CD4-positive, alpha-beta T cell treated with Interleukin-4 for 4 hours (primary cell): Measurements from ENCODE around the gene DCAF8.
A peak's percentile ranks its signal among the peaks of the same experiment; 100 is the strongest.

Experiments used
- DNase-seq: peaks from one replicate; pipeline ENCODE4 v3.0.0-alpha.2; 2020

The DCAF8 gene

DNA sequence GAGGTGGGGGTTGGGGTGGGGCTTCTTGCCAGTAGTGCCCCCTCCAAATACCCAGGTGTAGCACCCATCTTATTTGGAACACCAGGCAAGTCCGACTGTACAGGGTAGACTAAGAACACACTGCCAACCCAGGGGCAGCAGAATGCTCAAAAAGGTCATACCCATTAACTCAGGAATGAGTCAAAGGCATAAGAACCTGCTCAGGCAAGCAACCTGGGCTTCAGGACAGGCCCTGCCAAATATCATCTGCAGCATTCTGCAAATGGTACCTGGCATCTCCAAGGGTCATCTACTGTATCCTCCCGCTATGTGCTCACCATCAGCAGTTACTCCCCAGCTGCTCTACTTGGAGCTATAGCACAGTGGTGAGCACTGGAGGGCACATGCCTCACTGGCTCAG is 37.7 kb downstream of the DCAF8 start:
- no peak for DNase-seq

- DNase-seq = no peak
Measured at GRCh38 chr1:160222546-160222945, 39.8 kb downstream of the DCAF8 start.

DNA sequence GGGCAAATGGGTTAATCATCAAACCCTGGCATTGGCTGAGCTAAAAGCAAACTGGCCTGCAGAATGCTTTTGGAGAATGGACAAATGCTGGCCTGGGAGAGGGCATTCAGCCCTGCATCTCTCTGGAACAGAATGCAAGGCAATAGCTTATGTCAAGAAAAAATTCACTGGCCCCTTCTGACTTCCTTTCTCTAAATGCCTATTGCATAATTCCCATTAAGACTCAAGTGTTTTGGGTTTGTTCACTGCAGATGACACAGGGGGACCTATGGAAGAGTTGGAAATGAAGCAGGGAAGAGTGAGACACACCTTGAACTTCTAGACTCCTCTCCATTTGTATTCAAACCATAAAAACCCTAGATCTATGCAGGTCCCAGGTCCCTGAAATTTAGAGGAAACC is 41.3 kb downstream of the DCAF8 start:
- DNase-seq = no peak

DNA sequence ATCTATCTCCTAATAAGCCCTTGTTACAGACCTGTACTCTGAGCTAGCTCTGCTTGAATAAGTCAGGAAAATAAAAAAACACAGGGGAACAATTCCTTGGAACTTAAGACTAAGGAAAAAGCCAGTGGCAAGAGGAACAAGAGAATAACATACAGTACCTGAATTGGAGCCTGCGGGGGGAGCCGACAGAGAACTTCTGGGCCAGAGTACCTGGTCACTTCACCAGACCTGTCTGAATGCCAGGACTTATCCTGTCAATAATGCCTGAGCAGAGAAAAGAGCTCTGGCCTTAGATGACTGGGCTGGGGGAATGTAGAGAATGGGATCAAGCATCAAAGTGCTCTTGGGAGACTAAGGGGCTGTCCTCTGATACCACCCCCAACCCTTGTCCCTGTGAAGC is 42.0 kb downstream of the DCAF8 start:
- no peak for DNase-seq

DNA sequence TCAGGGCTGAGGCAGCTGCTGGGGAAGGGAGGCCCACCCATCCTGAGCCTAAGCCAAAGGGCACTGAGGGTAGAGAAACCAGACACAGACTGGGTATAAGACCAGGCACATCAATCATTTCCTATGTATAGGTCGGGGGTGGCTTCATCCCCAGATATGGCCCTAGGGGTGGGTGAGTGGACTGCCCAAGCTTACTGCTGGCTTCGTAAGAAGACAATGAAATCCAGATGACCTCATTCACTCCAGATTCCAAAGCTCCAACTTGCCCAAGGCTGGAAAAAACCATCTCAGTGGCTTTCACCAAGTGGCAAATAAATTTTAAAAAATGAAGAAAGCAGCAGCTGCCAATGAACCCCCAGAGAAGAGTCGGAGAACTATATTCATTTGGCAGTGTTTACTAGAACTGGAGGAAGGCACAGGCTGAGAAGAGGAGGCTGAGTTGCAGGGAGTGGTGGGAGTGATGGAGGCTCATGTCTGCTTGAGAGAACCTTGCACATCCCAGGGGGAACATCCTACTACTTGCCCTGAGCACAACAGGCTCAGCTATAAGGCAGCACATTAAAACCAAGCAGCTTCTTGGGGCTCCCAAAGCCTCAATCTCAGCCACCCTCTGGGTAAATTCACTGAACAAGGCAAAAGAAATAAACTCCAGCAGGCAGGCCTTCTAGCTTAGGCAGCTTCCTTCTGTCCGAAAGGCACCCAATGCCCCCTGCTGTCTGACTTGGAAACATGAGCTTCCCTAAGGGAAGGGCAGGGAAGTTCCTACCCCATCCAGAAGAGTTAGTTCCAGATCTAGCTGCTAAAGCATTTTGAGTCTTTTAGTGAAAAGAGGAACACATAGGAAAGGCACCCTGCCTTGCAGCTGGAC is 43.1 kb downstream of the DCAF8 start:
- DNase-seq = no peak

DNA sequence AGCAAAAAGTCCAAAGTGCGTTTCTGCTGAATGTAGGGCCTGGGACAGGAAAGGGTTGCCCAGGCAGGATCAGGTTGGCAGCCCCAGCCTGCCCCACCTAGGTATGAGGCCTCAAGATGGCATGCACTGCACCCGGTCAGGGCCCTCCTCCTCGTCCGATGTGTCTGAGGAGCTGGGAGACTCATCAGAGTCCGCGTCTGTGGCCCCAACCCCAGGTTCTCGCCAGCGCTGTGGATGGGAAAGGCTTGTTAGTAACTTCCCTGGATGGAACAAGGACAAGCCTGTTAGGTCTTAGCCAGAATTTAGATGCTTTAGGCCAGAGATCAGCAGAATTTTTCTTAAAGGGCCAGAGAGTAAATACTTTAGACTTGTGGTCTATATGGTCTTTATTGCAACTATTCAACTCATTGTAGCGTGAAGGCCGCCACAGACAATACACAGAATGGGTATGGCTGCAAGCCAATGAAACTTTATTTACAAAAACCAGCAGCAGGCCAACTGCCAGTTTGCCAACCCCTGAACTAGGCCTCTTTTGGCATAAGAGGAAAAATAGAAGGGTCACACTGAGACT is 44.8 kb downstream of the DCAF8 start:
- DNase-seq = no peak

DNA sequence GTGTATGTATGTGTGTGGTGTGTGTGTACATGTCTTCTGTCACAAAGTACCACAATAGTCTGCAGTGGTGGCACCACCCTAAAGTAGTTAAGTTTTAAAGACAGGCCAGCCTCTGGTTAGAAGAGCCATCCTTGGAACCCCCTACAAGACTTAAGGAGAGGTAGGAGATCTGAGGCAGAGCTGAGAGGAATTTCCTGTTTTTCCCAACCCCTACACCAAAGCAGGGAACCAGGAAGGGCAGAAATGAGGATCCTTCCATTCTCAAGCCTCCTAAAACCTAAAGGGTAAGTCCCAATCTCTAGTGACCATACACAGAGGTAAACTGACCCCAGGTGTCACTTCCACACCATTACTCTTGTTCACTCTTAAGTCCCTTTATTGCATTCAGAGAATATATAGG is 46.0 kb downstream of the DCAF8 start:
- DNase-seq = no peak

DNA sequence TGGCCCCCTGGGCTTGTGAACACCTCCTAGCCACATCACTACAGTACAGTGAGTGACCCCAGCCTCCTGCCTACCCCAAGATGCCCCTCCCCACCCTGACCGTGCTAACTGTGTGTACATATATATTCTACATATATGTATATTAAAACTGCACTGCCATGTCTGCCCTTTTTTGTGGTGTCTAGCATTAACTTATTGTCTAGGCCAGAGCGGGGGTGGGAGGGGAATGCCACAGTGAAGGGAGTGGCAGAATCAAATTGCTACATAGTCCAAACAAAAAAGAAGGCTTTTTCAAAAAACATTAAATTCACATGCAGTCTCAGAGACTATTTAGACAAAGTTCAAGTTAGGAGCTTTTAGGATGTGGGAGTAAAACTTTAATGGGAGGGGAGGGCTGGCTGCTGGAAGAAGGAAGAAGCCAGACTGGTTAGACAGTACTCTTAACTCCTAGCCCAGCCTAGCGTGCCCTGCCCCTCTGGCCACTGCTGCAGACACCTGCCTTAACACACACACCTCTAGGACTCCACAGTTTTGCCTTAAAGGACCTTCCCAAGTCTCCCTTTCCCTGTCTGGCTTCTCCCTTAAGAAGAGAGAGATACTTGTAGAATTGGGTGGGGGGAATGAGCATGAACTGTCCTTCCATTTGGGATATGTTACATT is 47.7 kb downstream of the DCAF8 start:
- DNase-seq = no peak

- no peak for DNase-seq
Measured at GRCh38 chr1:160211046-160211790, 51.1 kb downstream of the DCAF8 start.

DNA sequence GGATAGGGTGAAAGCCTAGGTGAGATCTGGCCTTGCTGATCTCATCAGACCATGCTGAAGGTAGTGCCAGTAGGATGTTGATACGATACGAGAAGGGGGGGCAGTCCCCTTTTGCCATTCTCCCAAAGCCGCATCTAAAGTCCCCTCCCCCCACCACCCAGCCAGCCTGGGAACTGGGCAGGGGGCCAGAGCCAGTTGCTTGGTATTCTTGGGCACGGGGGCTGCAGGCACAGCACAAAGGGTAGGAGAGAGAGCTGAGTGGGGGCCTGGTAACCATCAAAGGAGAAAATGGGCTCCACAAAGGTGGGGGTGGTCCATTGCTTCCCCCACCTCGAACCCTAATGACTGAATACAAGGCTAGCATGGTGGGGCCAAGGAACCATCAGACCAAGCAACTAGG is 51.8 kb downstream of the DCAF8 start:
- DNase-seq = no peak

GRCh38 chr1:160209321-160210046 is 52.9 kb downstream of the DCAF8 start:
- no peak for DNase-seq

DNA sequence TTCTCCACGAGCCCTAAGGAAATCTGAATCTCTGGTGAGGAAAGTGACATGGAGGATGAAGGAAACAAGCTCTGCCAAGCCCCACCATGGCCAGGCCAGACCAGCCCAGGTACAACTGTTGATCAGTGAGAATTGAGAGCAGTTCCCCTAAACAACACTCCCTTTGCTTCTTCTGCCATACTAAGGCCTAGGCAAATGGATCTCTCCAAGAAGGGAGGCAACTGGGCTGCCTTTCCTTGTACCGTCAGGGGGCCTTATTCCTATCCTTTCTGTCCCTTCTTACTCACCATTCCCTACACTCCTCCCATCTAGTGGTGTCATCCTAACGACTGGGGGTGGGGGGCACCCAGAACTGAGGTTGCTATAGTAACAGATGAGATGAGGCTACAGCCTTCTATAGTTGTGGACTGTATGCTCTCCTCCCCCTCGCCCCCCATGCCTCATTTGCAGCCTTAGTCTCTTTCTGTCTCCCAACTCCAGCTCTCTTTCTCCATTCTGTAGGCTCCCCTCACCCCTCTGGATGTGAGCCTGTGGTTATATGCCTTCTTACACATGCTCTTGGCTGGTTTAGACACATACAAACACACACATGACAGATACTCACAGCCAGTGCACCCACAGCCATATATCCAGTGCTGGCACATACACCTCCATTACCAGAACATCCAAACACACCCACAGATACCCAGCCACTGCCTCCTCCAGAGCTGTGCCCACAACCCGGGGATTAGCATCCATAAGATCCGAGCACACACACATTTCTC is 53.6 kb downstream of the DCAF8 start:
- no peak for DNase-seq

- no peak for DNase-seq
Measured at GRCh38 chr1:160207771-160208556, 54.4 kb downstream of the DCAF8 start.

GRCh38 chr1:160207118-160207650 is 55.2 kb downstream of the DCAF8 start:
- DNase-seq = no peak

DNA sequence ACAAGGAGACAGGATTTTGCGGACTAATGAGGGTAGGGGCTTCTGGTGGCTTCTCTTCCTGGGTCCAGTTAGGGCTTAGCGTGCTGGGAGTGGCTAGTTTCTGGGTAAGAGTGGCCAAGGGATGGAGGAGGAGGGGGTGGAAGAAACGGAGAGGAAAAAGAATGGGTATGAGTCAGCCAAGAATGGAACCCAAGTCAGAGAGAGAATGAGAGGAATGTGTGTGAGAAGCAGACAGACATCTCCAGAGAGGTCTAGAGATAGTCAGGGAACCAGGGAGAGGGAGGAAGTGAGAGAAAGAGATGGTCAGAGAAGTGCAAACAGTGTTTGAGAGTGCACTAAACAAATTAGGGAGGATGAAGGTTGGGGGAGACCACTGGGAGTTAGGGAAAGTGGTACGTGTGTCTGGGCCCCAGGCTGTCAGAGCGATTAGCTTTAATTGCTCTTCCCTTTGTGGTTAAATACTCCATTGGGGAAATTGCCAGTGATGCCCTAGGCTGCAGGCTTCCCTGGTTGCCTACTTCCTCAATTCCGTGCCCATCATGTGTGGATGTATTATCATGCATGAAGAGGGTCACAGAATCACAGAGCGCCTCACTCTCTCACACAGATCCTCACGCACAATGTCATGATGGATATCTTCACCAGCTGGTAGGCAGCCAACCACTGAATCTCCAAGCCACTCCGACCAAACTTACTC is 55.8 kb downstream of the DCAF8 start:
- no peak for DNase-seq

DNA sequence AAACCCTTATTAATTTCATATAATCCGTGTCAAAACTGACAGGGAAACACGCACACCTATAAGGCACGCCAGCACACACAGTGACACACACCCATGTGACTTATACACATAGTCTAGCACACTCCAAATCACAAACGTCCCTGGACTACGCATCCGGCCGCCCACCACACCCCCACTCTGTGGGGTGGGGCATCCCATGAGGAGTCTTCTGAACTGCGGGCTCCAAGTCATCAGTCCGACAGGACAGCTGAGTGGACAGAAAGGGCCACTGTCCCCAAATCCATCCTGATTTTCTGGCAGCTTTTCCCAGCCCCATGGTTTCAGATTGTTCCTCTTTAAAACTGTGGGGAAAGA is 56.3 kb downstream of the DCAF8 start:
- peak; percentile 63 for DNase-seq

DNA sequence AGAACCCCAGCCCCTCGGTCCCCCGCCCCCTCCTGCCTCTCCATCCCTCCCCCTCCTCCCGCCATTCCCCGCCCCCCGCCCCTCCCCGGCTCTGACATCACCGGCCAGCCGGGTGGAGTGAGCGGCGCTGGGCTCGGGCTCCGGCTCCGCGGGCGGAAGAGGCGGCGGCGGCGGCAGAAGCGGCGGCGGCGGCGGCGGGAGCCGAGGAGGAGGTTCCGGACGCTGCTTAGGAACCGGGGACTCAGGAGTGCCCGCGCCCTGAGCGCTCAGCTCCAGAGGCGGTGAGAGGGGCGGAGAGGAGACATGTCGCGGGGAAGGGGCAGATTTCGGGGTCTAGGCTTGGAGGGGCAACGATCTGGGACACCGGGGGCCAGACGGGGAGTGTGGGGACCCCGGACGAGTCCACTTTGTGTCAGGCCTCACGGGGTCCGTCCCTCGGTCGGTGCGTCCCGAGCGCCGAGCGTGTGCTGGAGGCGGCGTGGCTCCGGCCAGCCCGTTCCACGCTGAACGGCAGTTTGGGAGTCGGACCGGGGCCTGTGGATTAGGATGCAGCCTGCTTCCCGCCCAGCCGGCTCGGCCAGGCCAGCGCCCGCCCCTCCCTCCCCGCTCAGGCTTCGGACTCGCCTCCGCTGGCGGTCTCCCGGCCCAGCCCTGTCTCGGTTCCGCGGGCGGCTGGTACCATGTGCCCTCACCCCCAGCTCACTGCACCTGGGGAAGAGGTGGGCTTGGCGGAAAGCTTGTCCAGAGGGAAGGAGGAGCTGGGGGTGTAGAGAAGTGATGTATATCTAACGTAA is 56.9 kb downstream of the DCAF8 start, which contains the start of gene PEA15:
Gene PEA15 (plus strand): TSS at position 143 of the 794 bp plus-strand sequence. CDS start 6,161 bp downstream, outside the sequence.
- DNase-seq = peak; percentile 53

DNA sequence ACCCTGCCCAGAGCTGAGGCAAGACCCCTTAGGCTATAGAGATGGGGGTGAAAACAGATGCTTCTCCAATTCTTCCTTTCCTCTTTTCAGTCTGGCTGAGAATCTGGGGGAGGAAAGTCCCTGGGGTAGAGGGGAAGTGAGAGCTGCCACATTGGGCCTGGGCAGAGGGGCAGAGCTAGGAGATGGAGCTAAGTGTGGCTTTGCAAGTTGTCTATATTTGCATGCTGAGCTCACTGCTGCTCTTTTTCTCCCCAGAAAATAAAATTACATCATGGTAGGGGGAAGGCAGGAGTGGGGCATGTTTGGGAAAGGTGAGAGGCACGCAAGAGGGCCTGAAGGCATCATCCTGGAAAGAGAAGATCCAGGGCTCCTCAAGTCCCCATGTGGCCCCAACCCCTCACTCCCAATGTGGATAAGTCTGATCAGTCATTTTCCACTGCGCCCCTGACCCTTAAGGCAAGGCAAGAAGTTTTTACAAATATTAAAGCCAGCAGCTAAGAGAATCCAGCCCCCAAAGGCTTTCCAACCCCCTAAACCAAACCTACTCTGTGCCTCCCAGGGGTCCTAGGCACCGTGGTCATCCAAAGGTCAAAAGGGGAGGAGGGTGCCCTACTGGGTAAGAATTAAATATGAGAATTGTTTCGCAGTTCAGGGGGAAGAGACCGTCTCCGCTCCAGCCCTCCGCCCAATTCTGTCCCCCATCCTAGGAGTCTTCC is 57.7 kb downstream of the DCAF8 start:
- peak; percentile 22 for DNase-seq

DNA sequence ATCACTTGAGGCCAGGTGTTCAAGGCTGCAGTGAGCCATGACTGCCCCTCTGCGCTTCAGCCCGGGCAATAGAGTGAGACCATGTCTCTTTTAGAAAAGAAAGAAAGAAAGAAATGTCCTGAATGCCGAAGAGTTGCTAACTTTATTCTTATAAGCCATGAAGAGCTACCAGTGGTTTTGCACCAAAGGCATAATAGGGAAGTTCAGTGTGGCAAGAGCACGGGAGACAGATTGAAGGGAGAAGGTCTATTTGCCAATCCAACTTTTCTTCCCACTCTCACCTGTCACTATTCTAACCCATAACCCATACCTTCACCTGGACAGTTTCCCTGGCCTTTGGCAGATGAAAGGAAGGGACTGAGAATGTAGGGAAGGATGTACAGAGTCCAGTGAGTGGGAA is 61.6 kb downstream of the DCAF8 start:
- DNase-seq = no peak
